SK-N-SH (cell line): ENCODE measurements around the gene BCAR3. TPM values are rescaled to one million over a fixed set of nuclear protein-coding genes. Genes with fewer than 3 reads are reported as not detected.

Experiments
- CTCF ChIA-PET: fragments of 300-600, 350-600 bp; formaldehyde crosslinking; extraction: SDS; loops from one replicate; lab custom pipeline; 2021; lab: Yijun Ruan, JAX
- POLR2A ChIA-PET: fragments of 350-600 bp; sonication (Branson Sonifier 250); formaldehyde crosslinking; extraction: SDS; loops from one replicate; lab custom pipeline; 2020; ENCODE audit warnings: antibody characterized with exemption, inconsistent platforms; lab: Yijun Ruan, JAX
- DNase-seq: peaks from one replicate; pipeline ENCODE4 v3.0.0; 2012
- H2AFZ ChIP-seq: fragments of 200-600 bp; sonication (generic); 2 replicates; pipeline ENCODE4 v1.8.1; 2016; ENCODE audit warnings: antibody characterized with exemption, mild to moderate bottlenecking, low read depth
- H3F3A ChIP-seq: fragments of 200-600 bp; sonication (generic); replicated peaks from 2 replicates; pipeline ENCODE3; 2016; ENCODE audit warnings: antibody characterized with exemption, mild to moderate bottlenecking; ENCODE audit not compliant: insufficient read depth
- H3K27ac ChIP-seq, 2 experiments: fragments of 200-500 bp in 1 of 2; fragments of 200-600 bp in 1 of 2; sonication (Bioruptor generic) in 1 of 2; sonication (generic), shearing (Covaris generic) in 1 of 2; 2 replicates each; pipeline versions ENCODE4 v1.5.1 to v1.6.1; 2014 to 2016; ENCODE audit warnings: low read depth in 2 of 2, inconsistent platforms in 1 of 2, low read length in 1 of 2, mild to moderate bottlenecking in 1 of 2, mixed read lengths in 1 of 2
- H3K27me3 ChIP-seq: fragments of 200-600 bp; sonication (generic), shearing (Covaris generic); 2 replicates; pipeline ENCODE4 v1.6.1; 2016; ENCODE audit warnings: mixed run types; ENCODE audit not compliant: insufficient read depth
- H3K36me3 ChIP-seq, 2 experiments: fragments of 200-500 bp in 1 of 2; fragments of 200-600 bp in 1 of 2; sonication (Bioruptor generic) in 1 of 2; sonication (generic) in 1 of 2; replicated peaks in 1 of 2; 2 replicates each; pipeline versions ENCODE3 to v1.5.1; 2014 to 2016; ENCODE audit warnings: low read length in 1 of 2, mild to moderate bottlenecking in 1 of 2; ENCODE audit not compliant: insufficient read depth in 2 of 2, control insufficient read depth in 1 of 2
- H3K4me1 ChIP-seq, 2 experiments: fragments of 200-500 bp in 1 of 2; fragments of 200-600 bp in 1 of 2; sonication (Bioruptor generic) in 1 of 2; sonication (generic), shearing (Covaris generic) in 1 of 2; 2 replicates each; pipeline versions ENCODE4 v1.5.1 to v1.6.1; 2014 to 2016; ENCODE audit warnings: low read depth in 1 of 2, low read length in 1 of 2, mixed run types in 1 of 2; ENCODE audit not compliant: insufficient read depth in 2 of 2, control insufficient read depth in 1 of 2
- H3K4me2 ChIP-seq: fragments of 200-600 bp; sonication (generic), shearing (Covaris generic); 2 replicates; pipeline ENCODE4 v1.6.1; 2017; ENCODE audit warnings: mixed run types
- H3K4me3 ChIP-seq, 2 experiments: fragments of 200-500 bp in 1 of 2; fragments of 200-600 bp in 1 of 2; sonication (Bioruptor generic) in 1 of 2; sonication (generic), shearing (Covaris generic) in 1 of 2; 2 replicates each; pipeline versions ENCODE4 v1.5.1 to v1.8.1; 2014 to 2016; ENCODE audit warnings: low read depth in 2 of 2, inconsistent platforms in 1 of 2, low read length in 1 of 2, mild to moderate bottlenecking in 1 of 2, mixed read lengths in 1 of 2, moderate library complexity in 1 of 2
- H3K79me2 ChIP-seq: fragments of 200-600 bp; sonication (generic); 2 replicates; pipeline ENCODE4 v1.8.1; 2017; ENCODE audit warnings: mild to moderate bottlenecking; ENCODE audit not compliant: insufficient read depth
- H3K9ac ChIP-seq: fragments of 200-600 bp; sonication (generic); 2 replicates; pipeline ENCODE4 v1.6.1; 2017; ENCODE audit warnings: mixed run types
- H3K9me2 ChIP-seq: fragments of 200-600 bp; sonication (generic); 2 replicates; pipeline ENCODE4 v1.6.1; 2017; ENCODE audit warnings: mixed run types
- H3K9me3 ChIP-seq: fragments of 200-600 bp; sonication (generic); 2 replicates; pipeline ENCODE4 v1.6.1; 2017; ENCODE audit warnings: mixed run types, mild to moderate bottlenecking, moderate library complexity
- H4K20me1 ChIP-seq: fragments of 200-600 bp; sonication (generic); 2 replicates; pipeline ENCODE4 v1.6.1; 2017; ENCODE audit warnings: mild to moderate bottlenecking, mixed run types; ENCODE audit not compliant: insufficient read depth
- CHD2 ChIP-seq: fragments of 150-350 bp; IDR thresholded peaks from 2 replicates; pipeline ENCODE4 v1.6.1; 2018; ENCODE audit warnings: low read length; ENCODE audit not compliant: partially characterized antibody
- ELF1 ChIP-seq: IDR thresholded peaks from 2 replicates; pipeline ENCODE4 v1.4.0; 2012
- EP300 ChIP-seq, 2 experiments: IDR thresholded peaks; 2 replicates each; pipeline versions ENCODE4 v1.4.0 to v1.6.1; 2012; ENCODE audit warnings: borderline replicate concordance in 1 of 2, low read depth in 1 of 2, low read length in 1 of 2
- EZH2phosphoT487 ChIP-seq: fragments of 200-600 bp; sonication (generic); IDR thresholded peaks from 2 replicates; pipeline ENCODE4 v1.6.1; 2017; ENCODE audit warnings: low read depth, mixed run types, mild to moderate bottlenecking, antibody characterized with exemption, moderate library complexity, borderline replicate concordance
- FOSL2 ChIP-seq: IDR thresholded peaks from 2 replicates; pipeline ENCODE4 v1.4.0; 2012; ENCODE audit warnings: low read depth, mild to moderate bottlenecking, moderate library complexity, borderline replicate concordance
- FOXJ3 ChIP-seq: sonication (generic); formaldehyde crosslinking; IDR thresholded peaks from 2 replicates; pipeline ENCODE4 v1.5.1; 2020; ENCODE audit warnings: mild to moderate bottlenecking, missing genetic modification reagents
- GABPA ChIP-seq: IDR thresholded peaks from 2 replicates; pipeline ENCODE4 v1.4.0; 2012; ENCODE audit warnings: low read depth, mild to moderate bottlenecking
- MEF2A ChIP-seq: IDR thresholded peaks from 2 replicates; pipeline ENCODE4 v1.4.0; 2012; ENCODE audit warnings: low read depth, borderline replicate concordance
- MXI1 ChIP-seq: IDR thresholded peaks from 2 replicates; pipeline ENCODE4 v1.6.1; 2012; ENCODE audit warnings: mild to moderate bottlenecking, low read depth, low read length, improper control_type of control experiment
- NFIC ChIP-seq: IDR thresholded peaks from 2 replicates; pipeline ENCODE4 v1.4.0; 2012; ENCODE audit warnings: borderline replicate concordance
- NRF1 ChIP-seq: IDR thresholded peaks from 2 replicates; pipeline ENCODE4 v1.6.1; 2012; ENCODE audit warnings: low read depth, mild to moderate bottlenecking, low read length
- RFX5 ChIP-seq: IDR thresholded peaks from 2 replicates; pipeline ENCODE4 v1.6.1; 2012; ENCODE audit warnings: mild to moderate bottlenecking, improper control_type of control experiment, low read length
- RXRA ChIP-seq: IDR thresholded peaks from 2 replicates; pipeline ENCODE4 v1.4.0; 2012; ENCODE audit warnings: low read depth, mild to moderate bottlenecking, borderline replicate concordance
- SIN3A ChIP-seq: IDR thresholded peaks from 2 replicates; pipeline ENCODE4 v1.6.1; 2012; ENCODE audit warnings: low read depth, mild to moderate bottlenecking, low read length, moderate library complexity, borderline replicate concordance
- SMC3 ChIP-seq: IDR thresholded peaks from 2 replicates; pipeline ENCODE4 v1.6.1; 2012; ENCODE audit warnings: low read depth, low read length, improper control_type of control experiment
- TCF12 ChIP-seq: IDR thresholded peaks from 2 replicates; pipeline ENCODE4 v1.4.0; 2012
- YY1 ChIP-seq: IDR thresholded peaks from 2 replicates; pipeline ENCODE4 v1.4.0; 2012; ENCODE audit warnings: low read depth, mild to moderate bottlenecking
- WGBS: methylation state at CpG from one replicate; pipeline ENCODE4 v1.1.6; 2017; ENCODE audit warnings: low lambda C conversion rate; 5-methylcytosine and 5-hydroxymethylcytosine counted together
- polyA plus RNA-seq, 3 experiments: library from polyadenylated mRNA; depleted of rRNA; stranded (reverse); fragments of >200 nt; gene quantifications; 2 replicates each; pipeline ENCODE4 v1.2.3, GENCODE V29; 2012
- TF ChIP-seq, protein P1 (sequence below): fragments of 200-600 bp; sonication (generic); IDR thresholded peaks from 2 replicates; pipeline ENCODE4 v1.6.1; 2017; ENCODE audit warnings: antibody characterized with exemption, mild to moderate bottlenecking, moderate library complexity
- TF ChIP-seq, protein P2 (sequence below): IDR thresholded peaks from 2 replicates; pipeline ENCODE4 v1.4.0; 2012; ENCODE audit warnings: low read depth
- TF ChIP-seq, protein P3 (sequence below): fragments of 150-350 bp; IDR thresholded peaks from 2 replicates; pipeline ENCODE4 v1.6.1; 2016; ENCODE audit warnings: mild to moderate bottlenecking, low read depth, low read length
- TF ChIP-seq, protein P4 (sequence below): IDR thresholded peaks from 2 replicates; pipeline ENCODE4 v1.4.0; 2012; ENCODE audit warnings: low read depth, borderline replicate concordance
- TF ChIP-seq, protein P5 (sequence below): IDR thresholded peaks from 2 replicates; pipeline ENCODE4; 2012

Gene BCAR3
- polyA plus RNA-seq, 1 of the 3 experiments (the other 2 are of a cell fraction): 58.4 TPM

DNA sequence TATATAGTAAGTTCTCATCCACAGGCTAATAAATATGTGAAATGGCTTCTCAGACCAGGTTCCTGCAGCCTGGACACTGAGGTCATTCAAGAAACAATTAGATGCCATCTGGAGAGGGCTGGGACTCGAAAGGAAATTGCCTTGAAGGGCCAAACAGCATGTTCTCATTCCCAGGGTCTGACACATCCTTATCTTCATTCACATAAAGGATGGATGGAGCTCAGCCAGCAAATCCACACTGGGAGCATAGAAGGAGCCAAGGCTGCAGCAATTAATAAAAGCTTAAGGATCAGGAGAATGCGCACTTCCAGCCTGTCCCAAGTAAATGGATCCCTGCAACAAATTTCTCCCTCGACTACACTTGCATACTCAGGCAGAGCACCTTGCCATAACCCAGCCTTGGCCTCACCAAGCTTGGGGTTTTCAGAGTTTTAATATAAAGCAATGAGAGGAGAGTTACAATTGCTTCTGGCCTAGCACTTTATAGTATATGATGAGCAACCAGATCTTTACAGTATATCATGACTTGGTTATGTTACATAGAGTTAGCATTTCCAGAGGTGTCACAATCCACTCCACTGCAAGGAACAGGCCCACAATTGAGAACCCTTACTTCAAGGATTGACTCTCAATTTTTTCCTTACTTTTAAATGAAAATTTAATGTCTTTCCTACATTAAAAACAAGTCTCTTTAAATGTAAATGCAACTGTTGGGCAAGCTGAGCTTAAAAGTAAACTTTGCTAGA lies 55.9 kb downstream of the BCAR3 start:
- WGBS: 0% methylated on average over 2 of the region's 3 CpGs
- POLR2A ChIA-PET: interaction anchor here (0.8 to 1.4 kb wide), 3 partner anchors 10 to 220 kb away, joined by 3 to 5 read pairs (median 3); no protein-coding TSS in a partner anchor
- peaks cover 0 to 19% of the 10 kb centered on the region in 2 experiments for H3K36me3 ChIP-seq
- no peak overlapping the region for H2AFZ ChIP-seq
- H3K27ac ChIP-seq: peak overlapping the region; percentile 73 to 98
- peaks cover 50 to 67% of the 10 kb centered on the region in 2 experiments for H3K4me1 ChIP-seq
- peak overlapping the region; percentile 61 for H3K4me2 ChIP-seq
- H3K9ac ChIP-seq: peak overlapping the region; percentile 48; the same call in 1 of the 2 replicates
- H3K9me3 ChIP-seq: no peaks in the 10 kb centered on the region
- H3K27me3 ChIP-seq: no peaks in the 10 kb centered on the region
- peaks cover 94% of the 10 kb centered on the region for H3K79me2 ChIP-seq
- DNase-seq: peak; percentile 48
- H3K4me3 ChIP-seq: no peak overlapping the region
- CTCF ChIA-PET: interaction anchor here (0.6 to 28.6 kb wide), 15 partner anchors 8 to 322 kb away, joined by 3 to 591 read pairs (median 3); no protein-coding TSS in a partner anchor
- H4K20me1 ChIP-seq: peaks cover 2% of the 10 kb centered on the region; the same call in 1 of the 2 replicates
- no peaks in the 10 kb centered on the region for H3K9me2 ChIP-seq
- H3F3A ChIP-seq: peaks cover 85% of the 10 kb centered on the region
- TF ChIP-seq SMC3: peak; percentile 2; the same call in 1 of the 2 replicates
- no peak for TF ChIP-seq YY1
- 0 out of 2 replicates have a peak, but pooled peaks have one; percentile 15 for TF ChIP-seq ELF1
- TF ChIP-seq SIN3A: peak; percentile 78; the same call in 1 of the 2 replicates
- no peak for TF ChIP-seq FOXJ3 (CRISPR knock-in tag)
- TF ChIP-seq EP300 (IDR thresholded peaks at IDR 0.05; ENCODE audit: borderline replicate concordance in 1 of 2, low read depth in 1 of 2, low read length in 1 of 2): peak; percentile 73 to 95
- TF ChIP-seq TCF12: peak; percentile 99
- peak; percentile 90 for TF ChIP-seq FOSL2
- no peak for TF ChIP-seq GABPA
- no peak for TF ChIP-seq RFX5
- TF ChIP-seq, protein P1, sequence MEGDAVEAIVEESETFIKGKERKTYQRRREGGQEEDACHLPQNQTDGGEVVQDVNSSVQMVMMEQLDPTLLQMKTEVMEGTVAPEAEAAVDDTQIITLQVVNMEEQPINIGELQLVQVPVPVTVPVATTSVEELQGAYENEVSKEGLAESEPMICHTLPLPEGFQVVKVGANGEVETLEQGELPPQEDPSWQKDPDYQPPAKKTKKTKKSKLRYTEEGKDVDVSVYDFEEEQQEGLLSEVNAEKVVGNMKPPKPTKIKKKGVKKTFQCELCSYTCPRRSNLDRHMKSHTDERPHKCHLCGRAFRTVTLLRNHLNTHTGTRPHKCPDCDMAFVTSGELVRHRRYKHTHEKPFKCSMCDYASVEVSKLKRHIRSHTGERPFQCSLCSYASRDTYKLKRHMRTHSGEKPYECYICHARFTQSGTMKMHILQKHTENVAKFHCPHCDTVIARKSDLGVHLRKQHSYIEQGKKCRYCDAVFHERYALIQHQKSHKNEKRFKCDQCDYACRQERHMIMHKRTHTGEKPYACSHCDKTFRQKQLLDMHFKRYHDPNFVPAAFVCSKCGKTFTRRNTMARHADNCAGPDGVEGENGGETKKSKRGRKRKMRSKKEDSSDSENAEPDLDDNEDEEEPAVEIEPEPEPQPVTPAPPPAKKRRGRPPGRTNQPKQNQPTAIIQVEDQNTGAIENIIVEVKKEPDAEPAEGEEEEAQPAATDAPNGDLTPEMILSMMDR: no peak
- TF ChIP-seq MEF2A: peak; percentile 44; the same call in 1 of the 2 replicates
- TF ChIP-seq, protein P2, sequence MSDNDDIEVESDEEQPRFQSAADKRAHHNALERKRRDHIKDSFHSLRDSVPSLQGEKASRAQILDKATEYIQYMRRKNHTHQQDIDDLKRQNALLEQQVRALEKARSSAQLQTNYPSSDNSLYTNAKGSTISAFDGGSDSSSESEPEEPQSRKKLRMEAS: peak; percentile 83
- no peak for TF ChIP-seq NRF1
- peak; percentile 98 for TF ChIP-seq NFIC
- no peak for TF ChIP-seq MXI1
- TF ChIP-seq, protein P3, sequence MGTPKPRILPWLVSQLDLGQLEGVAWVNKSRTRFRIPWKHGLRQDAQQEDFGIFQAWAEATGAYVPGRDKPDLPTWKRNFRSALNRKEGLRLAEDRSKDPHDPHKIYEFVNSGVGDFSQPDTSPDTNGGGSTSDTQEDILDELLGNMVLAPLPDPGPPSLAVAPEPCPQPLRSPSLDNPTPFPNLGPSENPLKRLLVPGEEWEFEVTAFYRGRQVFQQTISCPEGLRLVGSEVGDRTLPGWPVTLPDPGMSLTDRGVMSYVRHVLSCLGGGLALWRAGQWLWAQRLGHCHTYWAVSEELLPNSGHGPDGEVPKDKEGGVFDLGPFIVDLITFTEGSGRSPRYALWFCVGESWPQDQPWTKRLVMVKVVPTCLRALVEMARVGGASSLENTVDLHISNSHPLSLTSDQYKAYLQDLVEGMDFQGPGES: no peak
- TF ChIP-seq EZH2phosphoT487: no peak
- TF ChIP-seq RXRA: peak; percentile 90
- TF ChIP-seq, protein P4, sequence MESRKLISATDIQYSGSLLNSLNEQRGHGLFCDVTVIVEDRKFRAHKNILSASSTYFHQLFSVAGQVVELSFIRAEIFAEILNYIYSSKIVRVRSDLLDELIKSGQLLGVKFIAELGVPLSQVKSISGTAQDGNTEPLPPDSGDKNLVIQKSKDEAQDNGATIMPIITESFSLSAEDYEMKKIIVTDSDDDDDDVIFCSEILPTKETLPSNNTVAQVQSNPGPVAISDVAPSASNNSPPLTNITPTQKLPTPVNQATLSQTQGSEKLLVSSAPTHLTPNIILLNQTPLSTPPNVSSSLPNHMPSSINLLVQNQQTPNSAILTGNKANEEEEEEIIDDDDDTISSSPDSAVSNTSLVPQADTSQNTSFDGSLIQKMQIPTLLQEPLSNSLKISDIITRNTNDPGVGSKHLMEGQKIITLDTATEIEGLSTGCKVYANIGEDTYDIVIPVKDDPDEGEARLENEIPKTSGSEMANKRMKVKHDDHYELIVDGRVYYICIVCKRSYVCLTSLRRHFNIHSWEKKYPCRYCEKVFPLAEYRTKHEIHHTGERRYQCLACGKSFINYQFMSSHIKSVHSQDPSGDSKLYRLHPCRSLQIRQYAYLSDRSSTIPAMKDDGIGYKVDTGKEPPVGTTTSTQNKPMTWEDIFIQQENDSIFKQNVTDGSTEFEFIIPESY: peak; percentile 66
- TF ChIP-seq, protein P5, sequence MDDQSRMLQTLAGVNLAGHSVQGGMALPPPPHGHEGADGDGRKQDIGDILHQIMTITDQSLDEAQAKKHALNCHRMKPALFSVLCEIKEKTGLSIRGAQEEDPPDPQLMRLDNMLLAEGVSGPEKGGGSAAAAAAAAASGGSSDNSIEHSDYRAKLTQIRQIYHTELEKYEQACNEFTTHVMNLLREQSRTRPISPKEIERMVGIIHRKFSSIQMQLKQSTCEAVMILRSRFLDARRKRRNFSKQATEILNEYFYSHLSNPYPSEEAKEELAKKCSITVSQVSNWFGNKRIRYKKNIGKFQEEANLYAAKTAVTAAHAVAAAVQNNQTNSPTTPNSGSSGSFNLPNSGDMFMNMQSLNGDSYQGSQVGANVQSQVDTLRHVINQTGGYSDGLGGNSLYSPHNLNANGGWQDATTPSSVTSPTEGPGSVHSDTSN: peak; percentile 86
- no peak for TF ChIP-seq CHD2
